Neural cell (in vitro differentiated cells): ENCODE data around the gene KHDRBS2. TPM values are rescaled to one million over a fixed set of nuclear protein-coding genes. Genes with fewer than 3 reads are reported as not detected.

Experiments used
- H2AFZ ChIP-seq: fragments of 200-600, 300-800 bp; sonication (generic), shearing (Covaris generic); 2 replicates; pipeline ENCODE4 v1.6.0; 2014; ENCODE audit warnings: low read depth, mild to moderate bottlenecking, antibody characterized with exemption, low read length, moderate library complexity
- H3F3A ChIP-seq: fragments of 200-600 bp; shearing (Covaris generic); 2 replicates; pipeline ENCODE4 v1.6.1; 2016; ENCODE audit warnings: mild to moderate bottlenecking, moderate library complexity, mixed read lengths, antibody characterized with exemption, low read length; ENCODE audit not compliant: insufficient read depth, poor library complexity, severe bottlenecking
- H3K27ac ChIP-seq: fragments of 200-600, 300-800 bp; sonication (generic), shearing (Covaris generic); 2 replicates; pipeline ENCODE4 v1.5.1; 2014; ENCODE audit warnings: mild to moderate bottlenecking, low read length, moderate library complexity
- H3K27me3 ChIP-seq: fragments of 300-800, 200-600 bp; sonication (generic), shearing (Covaris generic); 2 replicates; pipeline ENCODE4 v1.6.0; 2014; ENCODE audit warnings: mild to moderate bottlenecking, low read depth, low read length, moderate library complexity; ENCODE audit not compliant: insufficient read depth
- H3K36me3 ChIP-seq: fragments of 300-800, 200-600 bp; sonication (generic), shearing (Covaris generic); 2 replicates; pipeline ENCODE4 v1.5.1; 2014; ENCODE audit warnings: mild to moderate bottlenecking, antibody characterized with exemption, low read length, moderate library complexity; ENCODE audit not compliant: insufficient read depth
- H3K4me2 ChIP-seq: fragments of 300-800, 200-600 bp; sonication (generic), shearing (Covaris generic); 2 replicates; pipeline ENCODE4 v1.6.0; 2014; ENCODE audit warnings: mild to moderate bottlenecking, low read length
- H3K4me3 ChIP-seq: fragments of 300-800, 200-600 bp; sonication (generic), shearing (Covaris generic); 2 replicates; pipeline ENCODE4 v1.5.1; 2014; ENCODE audit warnings: mild to moderate bottlenecking, low read length, moderate library complexity
- H3K79me2 ChIP-seq: fragments of 200-600 bp; shearing (Covaris generic); replicated peaks from 2 replicates; pipeline ENCODE4 v1.6.0; 2014; ENCODE audit warnings: mild to moderate bottlenecking, low read length, moderate library complexity; ENCODE audit not compliant: insufficient read depth
- H3K9ac ChIP-seq: fragments of 300-800, 200-600 bp; sonication (generic), shearing (Covaris generic); 2 replicates; pipeline ENCODE4 v1.6.1; 2016; ENCODE audit warnings: mild to moderate bottlenecking, low read length, mixed read lengths
- H3K9me2 ChIP-seq: fragments of 200-600 bp; shearing (Covaris generic); 2 replicates; pipeline ENCODE4 v1.6.1; 2016; ENCODE audit warnings: mild to moderate bottlenecking, low read length, mixed read lengths; ENCODE audit not compliant: insufficient read depth
- H3K9me3 ChIP-seq: fragments of 200-600, 300-800 bp; sonication (generic), shearing (Covaris generic); 2 replicates; pipeline ENCODE4 v1.6.1; 2016; ENCODE audit warnings: mild to moderate bottlenecking, mixed run types, low read length, moderate library complexity, mixed read lengths
- H4K20me1 ChIP-seq: fragments of 200-600 bp; shearing (Covaris generic); 2 replicates; pipeline ENCODE4 v1.6.1; 2016; ENCODE audit warnings: mild to moderate bottlenecking, mixed run types; ENCODE audit not compliant: insufficient read depth
- CTCF ChIP-seq: fragments of 450-650 bp; IDR thresholded peaks from 2 replicates; pipeline ENCODE4 v1.5.1; 2014; ENCODE audit warnings: antibody characterized with exemption, mild to moderate bottlenecking, moderate library complexity; ENCODE audit not compliant: poor library complexity, severe bottlenecking
- EP300 ChIP-seq: fragments of 450-650 bp; conservative IDR thresholded peaks from 2 replicates; pipeline ENCODE4 v1.6.1; 2014; ENCODE audit warnings: antibody characterized with exemption, mild to moderate bottlenecking, moderate library complexity; ENCODE audit not compliant: poor library complexity, severe bottlenecking
- EZH2 ChIP-seq: fragments of 200-600, 300-800 bp; shearing (Covaris generic), sonication (generic); IDR thresholded peaks from 2 replicates; pipeline ENCODE4 v1.6.1; 2014; ENCODE audit warnings: antibody characterized with exemption, low read length, borderline replicate concordance, mild to moderate bottlenecking; ENCODE audit not compliant: insufficient read depth, poor library complexity, severe bottlenecking
- MXI1 ChIP-seq: fragments of 450-650 bp; conservative IDR thresholded peaks from 2 replicates; pipeline ENCODE4 v1.6.1; 2014; ENCODE audit warnings: antibody characterized with exemption, mild to moderate bottlenecking; ENCODE audit not compliant: poor library complexity, severe bottlenecking
- POLR2AphosphoS5 ChIP-seq: IDR thresholded peaks from 2 replicates; pipeline ENCODE4 v1.6.1; 2012
- RAD21 ChIP-seq: fragments of 450-650 bp; conservative IDR thresholded peaks from 2 replicates; pipeline ENCODE4 v1.6.1; 2014; ENCODE audit warnings: antibody characterized with exemption, mild to moderate bottlenecking, moderate library complexity
- SMC3 ChIP-seq: fragments of 450-650 bp; conservative IDR thresholded peaks from 2 replicates; pipeline ENCODE4 v1.6.1; 2014; ENCODE audit warnings: antibody characterized with exemption, mild to moderate bottlenecking, moderate library complexity; ENCODE audit not compliant: poor library complexity
- TAF1 ChIP-seq: IDR thresholded peaks from 2 replicates; pipeline ENCODE4 v1.6.1; 2012; ENCODE audit warnings: low read depth
- polyA plus RNA-seq: library from polyadenylated mRNA; depleted of rRNA; stranded (reverse); fragments of >200 nt; gene quantifications from 2 replicates; pipeline ENCODE4 v1.2.3, GENCODE V29; 2014
- TF ChIP-seq, protein P1 (sequence below): IDR thresholded peaks from 2 replicates; pipeline ENCODE4 v1.6.1; 2012; ENCODE audit warnings: borderline replicate concordance

Gene KHDRBS2
- polyA plus RNA-seq, 1 donor from 2014 or later: 28.5 TPM

- Histone ChIP-seq H3K4me3 (no peak overlapping the region), H3K27me3 (no peaks in the 10 kb centered on the region), H3K9ac (no peak overlapping the region), H3K4me2 (no peak overlapping the region), H3K79me2 (no peaks in the 10 kb centered on the region), H3F3A (no peaks in the 10 kb centered on the region), H2AFZ (no peak overlapping the region), H3K9me3 (no peaks in the 10 kb centered on the region), H3K27ac (no peak overlapping the region), H4K20me1 (no peaks in the 10 kb centered on the region), H3K36me3 (no peaks in the 10 kb centered on the region), H3K9me2 (no peaks in the 10 kb centered on the region)
- TF ChIP-seq EP300 (no peak), TAF1 (no peak), RAD21 (no peak), POLR2AphosphoS5 (no peak), CTCF (no peak), SMC3 (no peak), MXI1 (no peak), EZH2 (no peak)
- TF ChIP-seq, protein P1, sequence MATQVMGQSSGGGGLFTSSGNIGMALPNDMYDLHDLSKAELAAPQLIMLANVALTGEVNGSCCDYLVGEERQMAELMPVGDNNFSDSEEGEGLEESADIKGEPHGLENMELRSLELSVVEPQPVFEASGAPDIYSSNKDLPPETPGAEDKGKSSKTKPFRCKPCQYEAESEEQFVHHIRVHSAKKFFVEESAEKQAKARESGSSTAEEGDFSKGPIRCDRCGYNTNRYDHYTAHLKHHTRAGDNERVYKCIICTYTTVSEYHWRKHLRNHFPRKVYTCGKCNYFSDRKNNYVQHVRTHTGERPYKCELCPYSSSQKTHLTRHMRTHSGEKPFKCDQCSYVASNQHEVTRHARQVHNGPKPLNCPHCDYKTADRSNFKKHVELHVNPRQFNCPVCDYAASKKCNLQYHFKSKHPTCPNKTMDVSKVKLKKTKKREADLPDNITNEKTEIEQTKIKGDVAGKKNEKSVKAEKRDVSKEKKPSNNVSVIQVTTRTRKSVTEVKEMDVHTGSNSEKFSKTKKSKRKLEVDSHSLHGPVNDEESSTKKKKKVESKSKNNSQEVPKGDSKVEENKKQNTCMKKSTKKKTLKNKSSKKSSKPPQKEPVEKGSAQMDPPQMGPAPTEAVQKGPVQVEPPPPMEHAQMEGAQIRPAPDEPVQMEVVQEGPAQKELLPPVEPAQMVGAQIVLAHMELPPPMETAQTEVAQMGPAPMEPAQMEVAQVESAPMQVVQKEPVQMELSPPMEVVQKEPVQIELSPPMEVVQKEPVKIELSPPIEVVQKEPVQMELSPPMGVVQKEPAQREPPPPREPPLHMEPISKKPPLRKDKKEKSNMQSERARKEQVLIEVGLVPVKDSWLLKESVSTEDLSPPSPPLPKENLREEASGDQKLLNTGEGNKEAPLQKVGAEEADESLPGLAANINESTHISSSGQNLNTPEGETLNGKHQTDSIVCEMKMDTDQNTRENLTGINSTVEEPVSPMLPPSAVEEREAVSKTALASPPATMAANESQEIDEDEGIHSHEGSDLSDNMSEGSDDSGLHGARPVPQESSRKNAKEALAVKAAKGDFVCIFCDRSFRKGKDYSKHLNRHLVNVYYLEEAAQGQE: no peak
Observed at GRCh38 chr6:62192593-62192992, 93.4 kb downstream of the KHDRBS2 start.

- no peak overlapping the region for H3K4me2 ChIP-seq
- H3K9ac ChIP-seq: no peak overlapping the region
- H3K9me3 ChIP-seq: no peaks in the 10 kb centered on the region
- H3K27ac ChIP-seq: no peak overlapping the region
- H3K79me2 ChIP-seq: no peaks in the 10 kb centered on the region
- TF ChIP-seq SMC3: no peak
- no peak for TF ChIP-seq EP300
- no peak for TF ChIP-seq POLR2AphosphoS5
- TF ChIP-seq MXI1: no peak
- TF ChIP-seq EZH2: no peak
- TF ChIP-seq RAD21: no peak
- no peak for TF ChIP-seq TAF1
- TF ChIP-seq CTCF: no peak
- TF ChIP-seq, protein P1: no peak
- H2AFZ ChIP-seq: no peak overlapping the region
- no peaks in the 10 kb centered on the region for H4K20me1 ChIP-seq
- H3K36me3 ChIP-seq: no peaks in the 10 kb centered on the region
- H3F3A ChIP-seq: no peaks in the 10 kb centered on the region
- H3K27me3 ChIP-seq: no peaks in the 10 kb centered on the region
- H3K4me3 ChIP-seq: no peak overlapping the region
- no peaks in the 10 kb centered on the region for H3K9me2 ChIP-seq
Observed at GRCh38 chr6:62175195-62175594, 110.8 kb downstream of the KHDRBS2 start.
